ENCODE measurements around the gene ABHD16A. TPM values are rescaled to one million over a fixed set of nuclear protein-coding genes. Genes with fewer than 3 reads are reported as not detected.

ABHD16A gene
- total RNA-seq (2022; extraction: Qiagen RNA extraction; ENCODE audit: low read depth): 15.6 to 21.2 TPM (median 19.2 TPM) in 5 replicates

GRCh38 chr6:31702819-31703716 lies at the start of gene ABHD16A:
ABHD16A (minus strand) TSS chr6:31703324; CDS start chr6:31703281, 43 bp downstream.

GRCh38 chr6:31739639-31740396 lies 36.7 kb upstream of the ABHD16A start, which contains the start of gene MSH5:
MSH5 (plus strand) TSS chr6:31740005; CDS start chr6:31740467, 462 bp downstream.

GRCh38 chr6:31736021-31736767 lies 33.1 kb upstream of the ABHD16A start, which contains the start of gene CLIC1:
CLIC1 (minus strand) TSS chr6:31736530; CDS start chr6:31736300, 230 bp downstream.

GRCh38 chr6:31728767-31729514 lies 25.8 kb upstream of the ABHD16A start, which contains the start of gene DDAH2:
DDAH2 (minus strand) TSS chr6:31729299; CDS start chr6:31729161, 138 bp downstream.

GRCh38 chr6:31723245-31723979 lies 20.3 kb upstream of the ABHD16A start, which contains the start of gene MPIG6B:
MPIG6B (plus strand) TSS chr6:31723373; CDS start chr6:31723384, 11 bp downstream.

GRCh38 chr6:31721351-31722020 lies 18.4 kb upstream of the ABHD16A start, which contains the start of gene LY6G6C:
LY6G6C (minus strand) TSS chr6:31721746; CDS start chr6:31721679, 67 bp downstream.

GRCh38 chr6:31715022-31715958 lies 12.2 kb upstream of the ABHD16A start, which contains the start of gene LY6G6D:
LY6G6D (plus strand) TSS chr6:31715348; CDS start chr6:31715356, 8 bp downstream.

GRCh38 chr6:31706599-31706998 lies 3.5 kb upstream of the ABHD16A start, which contains the start of gene LY6G6F:
LY6G6F (plus strand) TSS chr6:31706866; CDS start chr6:31706907, 41 bp downstream.

GRCh38 chr6:31680226-31681134 lies 22.6 kb downstream of the ABHD16A start, which contains the start of gene LY6G5C:
LY6G5C (minus strand) TSS chr6:31681067; CDS start chr6:31680373, 694 bp downstream.

GRCh38 chr6:31669676-31670075 lies 33.4 kb downstream of the ABHD16A start, which contains the start of gene LY6G5B:
LY6G5B (plus strand) TSS chr6:31669976; CDS start chr6:31670951, 975 bp downstream.

GRCh38 chr6:31665501-31666336 lies 37.4 kb downstream of the ABHD16A start, which contains the start of gene CSNK2B:
CSNK2B (plus strand) TSS chr6:31666080; CDS start chr6:31666832, 752 bp downstream.

GRCh38 chr6:31664790-31665500 lies 38.2 kb downstream of the ABHD16A start, which contains the start of gene GPANK1:
GPANK1 (minus strand) TSS chr6:31664997; CDS start chr6:31664478, 519 bp downstream.

GRCh38 chr6:31660381-31661261 lies 42.5 kb downstream of the ABHD16A start, which contains the start of gene C6orf47:
C6orf47 (minus strand) TSS chr6:31660778; CDS start chr6:31659947, 831 bp downstream.

